DND-41 (cell line): Measurements from ENCODE around the gene NPRL2.

Source experiments
- CTCF ChIP-seq: IDR thresholded peaks from 2 replicates; pipeline ENCODE4 v1.5.1; 2012; ENCODE audit warnings: borderline replicate concordance, low read length, moderate library complexity, mild to moderate bottlenecking; ENCODE audit not compliant: poor library complexity, severe bottlenecking; ENCODE audit errors: extremely low read depth
- EZH2 ChIP-seq: IDR thresholded peaks from 3 replicates; pipeline ENCODE4 v1.6.1; 2012; ENCODE audit warnings: borderline replicate concordance, low read depth, mild to moderate bottlenecking, moderate library complexity, low read length, inconsistent platforms; ENCODE audit not compliant: severe bottlenecking

DNA sequence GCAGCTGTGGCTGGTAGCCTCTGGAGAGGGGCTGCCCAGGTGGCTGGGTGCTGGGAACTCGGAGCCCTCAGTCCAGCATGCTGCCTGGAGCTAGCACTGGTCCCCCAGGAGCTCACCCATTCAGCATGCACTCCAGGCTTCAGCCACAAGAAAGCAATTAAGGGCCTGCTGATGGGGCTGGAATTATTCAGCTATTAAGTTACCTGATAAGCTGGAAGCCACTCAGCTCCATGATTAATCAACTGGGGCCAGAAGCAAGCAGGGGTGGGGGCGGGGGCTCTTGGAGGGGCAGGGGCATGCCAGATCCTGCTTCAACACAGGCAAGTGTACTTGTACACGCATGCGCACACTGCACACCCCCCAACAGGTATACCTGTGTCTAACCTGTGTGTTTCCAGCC lies 30.8 kb upstream of the NPRL2 start:
- TF ChIP-seq EZH2 (no peak), CTCF (no peak)
